Measurements from ENCODE around the gene PDX1.
A peak's percentile ranks its signal among the peaks of the same experiment; 100 is the strongest.

PDX1 gene

DNA sequence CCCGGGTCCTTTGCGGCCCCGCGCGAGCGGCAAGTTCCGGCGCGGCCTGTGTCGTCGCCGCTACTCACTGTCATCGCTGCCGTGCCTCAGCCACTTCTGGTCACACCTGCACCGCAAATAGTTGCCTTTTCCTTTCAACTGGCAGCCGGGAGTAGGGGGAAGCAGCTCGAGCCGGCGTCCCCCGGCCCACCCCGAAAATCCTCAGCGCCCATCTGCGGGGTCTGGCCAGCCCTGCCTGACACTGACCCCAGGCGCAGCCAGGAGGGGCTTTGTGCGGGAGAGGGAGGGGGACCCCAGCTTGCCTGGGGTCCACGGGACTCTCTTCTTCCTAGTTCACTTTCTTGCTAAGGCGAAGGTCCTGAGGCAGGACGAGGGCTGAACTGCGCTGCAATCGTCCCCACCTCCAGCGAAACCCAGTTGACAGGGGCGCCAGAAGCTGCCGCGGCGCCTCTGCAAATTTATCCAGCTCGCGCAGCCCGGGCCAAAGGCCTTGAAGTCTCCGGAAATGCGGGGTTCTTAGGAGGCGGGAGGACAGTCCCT lies 1.7 kb downstream of the PDX1 start:
- no peak overlapping the region for H2BK5ac ChIP-seq (ENCODE audit: low read length)
- no peak overlapping the region for H2AK5ac ChIP-seq (ENCODE audit: low read length)
- H3K27ac ChIP-seq (ENCODE audit: low read depth, low read length), result no peak overlapping the region
- no peak overlapping the region for H2BK120ac ChIP-seq (ENCODE audit: low read depth, low read length)
- no peak overlapping the region for H4K5ac ChIP-seq (ENCODE audit: low read length)
- H3K79me1 ChIP-seq (ENCODE audit: low read length), result no peaks in the 10 kb centered on the region
- H3K23ac ChIP-seq (ENCODE audit: low read length), result no peak overlapping the region
- H2BK15ac ChIP-seq (replicated peaks; ENCODE audit: low read depth), result no peak overlapping the region
- H3K56ac ChIP-seq (ENCODE audit: low read length), result no peak overlapping the region
- H3K9ac ChIP-seq (ENCODE audit: low read length), result no peak overlapping the region
- H3K27me3 ChIP-seq (ENCODE audit: insufficient read depth, low read length, poor library complexity), result peaks cover 90% of the 10 kb centered on the region
- H3K18ac ChIP-seq (ENCODE audit: low read length), result no peak overlapping the region
- no peak for DNase-seq
- H3K4me1 ChIP-seq (ENCODE audit: control insufficient read depth, low read depth, low read length), result peaks cover 2% of the 10 kb centered on the region
- H3K4me3 ChIP-seq (ENCODE audit: low read length), result no peak overlapping the region
- H3K4ac ChIP-seq (ENCODE audit: low read depth, low read length), result no peak overlapping the region
- H3K79me2 ChIP-seq (ENCODE audit: control insufficient read depth, insufficient read depth, low read length), result no peaks in the 10 kb centered on the region
- no peak overlapping the region for H4K8ac ChIP-seq (ENCODE audit: low read depth, low read length)
- no peaks in the 10 kb centered on the region for H3K36me3 ChIP-seq (ENCODE audit: control insufficient read depth, insufficient read depth, low read length)
- no peak overlapping the region for H3K4me2 ChIP-seq (ENCODE audit: low read length)
- WGBS (ENCODE audit: extremely low coverage, insufficient coverage, low lambda C conversion rate), result no CpG with 5 or more reads among the region's 41 CpGs

DNA sequence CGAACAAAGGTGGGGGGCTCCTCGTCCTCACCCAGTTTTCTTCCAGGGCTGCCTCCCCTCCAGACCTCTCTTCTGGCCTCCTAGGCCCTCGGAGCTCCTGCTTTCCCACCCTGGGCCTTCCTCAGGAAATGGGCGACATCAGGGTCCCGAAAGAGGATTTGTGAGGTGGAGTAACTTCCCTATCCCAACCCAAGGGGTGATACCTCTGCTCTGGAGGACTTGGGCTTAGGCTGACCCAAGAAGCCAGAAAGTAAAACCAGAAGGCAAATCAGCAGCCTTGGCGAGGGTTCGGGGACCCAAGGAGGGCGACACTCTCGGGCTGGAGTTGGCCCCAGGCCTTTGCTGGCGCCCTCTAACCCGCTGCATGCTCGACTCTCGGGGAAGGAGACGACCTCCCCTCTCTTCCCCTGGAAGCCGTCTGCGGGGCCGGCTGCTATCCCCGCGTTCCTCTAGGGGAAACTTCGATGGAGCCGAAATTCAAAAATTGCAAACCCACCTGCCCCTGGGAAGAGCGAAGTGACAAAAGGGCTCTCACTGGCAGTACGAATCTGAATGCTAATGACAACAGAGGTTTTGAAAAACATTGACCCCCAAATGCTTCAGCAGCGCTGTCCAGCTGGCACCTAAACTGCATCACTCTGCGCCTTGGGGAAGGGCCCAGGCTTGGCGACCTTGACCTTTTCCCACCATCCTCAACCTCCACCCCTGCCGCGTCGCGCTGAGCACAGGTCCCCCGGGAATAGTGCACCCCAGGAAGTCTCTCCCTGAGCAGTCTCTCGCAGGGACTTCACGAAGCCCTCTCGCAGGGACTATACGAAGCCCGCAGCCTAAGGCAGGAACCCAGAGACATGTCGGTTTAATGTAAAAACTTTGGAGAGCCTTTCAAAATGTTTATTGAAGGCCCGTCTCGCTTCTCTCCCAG lies 2.4 kb downstream of the PDX1 start:
- H2BK5ac ChIP-seq (ENCODE audit: low read length), result no peak overlapping the region
- H3K36me3 ChIP-seq (ENCODE audit: control insufficient read depth, insufficient read depth, low read length), result no peaks in the 10 kb centered on the region
- peak overlapping the region; percentile 45 for H3K23ac ChIP-seq (ENCODE audit: low read length)
- no peaks in the 10 kb centered on the region for H3K79me1 ChIP-seq (ENCODE audit: low read length)
- H3K27ac ChIP-seq (ENCODE audit: low read depth, low read length), result no peak overlapping the region
- no peak overlapping the region for H2AK5ac ChIP-seq (ENCODE audit: low read length)
- no peak overlapping the region for H4K5ac ChIP-seq (ENCODE audit: low read length)
- H3K79me2 ChIP-seq (ENCODE audit: control insufficient read depth, insufficient read depth, low read length), result no peaks in the 10 kb centered on the region
- H3K9ac ChIP-seq (ENCODE audit: low read length), result no peak overlapping the region
- H3K4me1 ChIP-seq (ENCODE audit: control insufficient read depth, low read depth, low read length), result peaks cover 2% of the 10 kb centered on the region
- H3K4me3 ChIP-seq (ENCODE audit: low read length), result no peak overlapping the region
- no CpG with 5 or more reads among the region's 39 CpGs for WGBS (ENCODE audit: extremely low coverage, insufficient coverage, low lambda C conversion rate)
- DNase-seq, result no peak
- peak overlapping the region; percentile 15 for H3K56ac ChIP-seq (ENCODE audit: low read length)
- H4K8ac ChIP-seq (ENCODE audit: low read depth, low read length), result no peak overlapping the region
- H3K4ac ChIP-seq (ENCODE audit: low read depth, low read length), result no peak overlapping the region
- peaks cover 92% of the 10 kb centered on the region for H3K27me3 ChIP-seq (ENCODE audit: insufficient read depth, low read length, poor library complexity)
- no peak overlapping the region for H2BK15ac ChIP-seq (replicated peaks; ENCODE audit: low read depth)
- no peak overlapping the region for H2BK120ac ChIP-seq (ENCODE audit: low read depth, low read length)
- no peak overlapping the region for H3K18ac ChIP-seq (ENCODE audit: low read length)
- H3K4me2 ChIP-seq (ENCODE audit: low read length), result no peak overlapping the region

DNA sequence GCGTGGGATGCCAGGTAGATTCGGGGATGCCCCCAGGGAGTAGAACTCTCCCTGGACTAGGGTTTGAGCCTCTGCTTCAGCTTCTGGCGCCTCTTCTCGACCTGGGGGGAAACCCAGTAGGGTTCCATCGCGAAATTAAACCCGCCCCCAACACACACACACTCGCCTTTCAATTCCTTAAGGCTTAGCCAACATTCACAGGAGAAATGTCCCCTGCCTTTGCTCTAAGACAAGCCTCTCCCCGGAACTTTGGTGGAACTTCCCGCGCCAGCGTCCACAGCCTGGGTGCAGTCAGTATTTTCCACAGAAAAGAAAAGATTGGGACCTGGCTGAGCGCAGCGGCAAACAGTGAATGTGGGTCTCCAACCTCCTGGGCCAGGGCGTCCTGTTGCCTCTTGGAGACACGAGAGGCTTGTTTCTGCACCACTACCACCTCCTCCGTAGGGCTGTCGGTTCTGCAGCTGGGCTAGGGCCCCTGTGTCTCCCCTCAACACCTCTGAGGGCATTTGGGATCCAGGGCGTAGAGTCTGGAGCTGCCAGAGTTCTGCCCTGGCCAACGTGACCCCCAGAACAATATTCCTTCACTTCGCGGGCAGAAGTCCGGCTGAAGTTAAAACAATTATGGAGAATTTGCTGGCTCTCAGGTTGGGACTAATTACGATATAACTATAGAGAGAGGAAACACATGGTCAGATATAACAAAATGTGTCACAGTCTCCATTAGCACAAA lies 3.2 kb downstream of the PDX1 start:
- H4K8ac ChIP-seq (ENCODE audit: low read depth, low read length), result no peak overlapping the region
- peaks cover 2% of the 10 kb centered on the region for H3K4me1 ChIP-seq (ENCODE audit: control insufficient read depth, low read depth, low read length)
- H3K36me3 ChIP-seq (ENCODE audit: control insufficient read depth, insufficient read depth, low read length), result no peaks in the 10 kb centered on the region
- H2AK5ac ChIP-seq (ENCODE audit: low read length), result no peak overlapping the region
- H3K4me3 ChIP-seq (ENCODE audit: low read length), result no peak overlapping the region
- no CpG with 5 or more reads among the region's 24 CpGs for WGBS (ENCODE audit: extremely low coverage, insufficient coverage, low lambda C conversion rate)
- H2BK15ac ChIP-seq (replicated peaks; ENCODE audit: low read depth), result no peak overlapping the region
- H4K5ac ChIP-seq (ENCODE audit: low read length), result no peak overlapping the region
- H3K4ac ChIP-seq (ENCODE audit: low read depth, low read length), result no peak overlapping the region
- H2BK120ac ChIP-seq (ENCODE audit: low read depth, low read length), result no peak overlapping the region
- no peak overlapping the region for H3K4me2 ChIP-seq (ENCODE audit: low read length)
- peaks cover 92% of the 10 kb centered on the region for H3K27me3 ChIP-seq (ENCODE audit: insufficient read depth, low read length, poor library complexity)
- DNase-seq, result no peak
- H3K9ac ChIP-seq (ENCODE audit: low read length), result no peak overlapping the region
- no peak overlapping the region for H3K56ac ChIP-seq (ENCODE audit: low read length)
- no peak overlapping the region for H2BK5ac ChIP-seq (ENCODE audit: low read length)
- no peaks in the 10 kb centered on the region for H3K79me1 ChIP-seq (ENCODE audit: low read length)
- H3K79me2 ChIP-seq (ENCODE audit: control insufficient read depth, insufficient read depth, low read length), result no peaks in the 10 kb centered on the region
- no peak overlapping the region for H3K18ac ChIP-seq (ENCODE audit: low read length)
- no peak overlapping the region for H3K27ac ChIP-seq (ENCODE audit: low read depth, low read length)
- no peak overlapping the region for H3K23ac ChIP-seq (ENCODE audit: low read length)

DNA sequence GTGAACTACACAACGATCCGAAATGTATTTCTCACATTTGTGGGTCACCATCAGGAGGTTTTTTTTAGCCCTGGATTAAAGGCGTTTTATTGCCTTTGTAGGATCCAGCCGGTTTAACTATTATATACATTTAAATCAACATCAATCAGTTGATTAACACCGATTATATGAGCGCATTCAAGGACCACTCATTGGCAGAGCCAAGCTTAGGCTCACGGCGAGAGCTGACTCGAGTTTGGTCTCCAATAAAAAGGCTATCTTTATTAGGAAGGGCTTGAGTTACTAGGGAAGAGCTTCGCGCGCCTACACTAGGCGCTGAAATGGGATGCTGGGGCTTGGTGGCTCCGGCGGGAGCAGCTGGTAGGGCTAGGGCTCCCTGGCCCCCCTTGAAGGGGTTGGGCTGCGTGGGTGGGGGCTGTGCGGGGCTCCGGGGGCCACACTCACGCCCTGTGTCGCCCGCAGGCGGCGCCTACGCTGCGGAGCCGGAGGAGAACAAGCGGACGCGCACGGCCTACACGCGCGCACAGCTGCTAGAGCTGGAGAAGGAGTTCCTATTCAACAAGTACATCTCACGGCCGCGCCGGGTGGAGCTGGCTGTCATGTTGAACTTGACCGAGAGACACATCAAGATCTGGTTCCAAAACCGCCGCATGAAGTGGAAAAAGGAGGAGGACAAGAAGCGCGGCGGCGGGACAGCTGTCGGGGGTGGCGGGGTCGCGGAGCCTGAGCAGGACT lies 4.2 kb downstream of the PDX1 start:
- no peak overlapping the region for H3K4ac ChIP-seq (ENCODE audit: low read depth, low read length)
- no peak overlapping the region for H3K23ac ChIP-seq (ENCODE audit: low read length)
- no peak overlapping the region for H3K56ac ChIP-seq (ENCODE audit: low read length)
- no peak overlapping the region for H3K27ac ChIP-seq (ENCODE audit: low read depth, low read length)
- no peak overlapping the region for H3K9ac ChIP-seq (ENCODE audit: low read length)
- H2BK15ac ChIP-seq (replicated peaks; ENCODE audit: low read depth), result no peak overlapping the region
- no peak overlapping the region for H2BK5ac ChIP-seq (ENCODE audit: low read length)
- H3K18ac ChIP-seq (ENCODE audit: low read length), result no peak overlapping the region
- H3K4me2 ChIP-seq (ENCODE audit: low read length), result no peak overlapping the region
- H3K4me3 ChIP-seq (ENCODE audit: low read length), result no peak overlapping the region
- H2AK5ac ChIP-seq (ENCODE audit: low read length), result no peak overlapping the region
- no peak overlapping the region for H2BK120ac ChIP-seq (ENCODE audit: low read depth, low read length)
- H4K5ac ChIP-seq (ENCODE audit: low read length), result no peak overlapping the region
- no peak for DNase-seq
- H4K8ac ChIP-seq (ENCODE audit: low read depth, low read length), result no peak overlapping the region
- no CpG with 5 or more reads among the region's 48 CpGs for WGBS (ENCODE audit: extremely low coverage, insufficient coverage, low lambda C conversion rate)
- H3K4me1 ChIP-seq (ENCODE audit: control insufficient read depth, low read depth, low read length), result peaks cover 2% of the 10 kb centered on the region
- H3K79me2 ChIP-seq (ENCODE audit: control insufficient read depth, insufficient read depth, low read length), result no peaks in the 10 kb centered on the region
- peaks cover 92% of the 10 kb centered on the region for H3K27me3 ChIP-seq (ENCODE audit: insufficient read depth, low read length, poor library complexity)
- H3K36me3 ChIP-seq (ENCODE audit: control insufficient read depth, insufficient read depth, low read length), result no peaks in the 10 kb centered on the region
- no peaks in the 10 kb centered on the region for H3K79me1 ChIP-seq (ENCODE audit: low read length)

DNA sequence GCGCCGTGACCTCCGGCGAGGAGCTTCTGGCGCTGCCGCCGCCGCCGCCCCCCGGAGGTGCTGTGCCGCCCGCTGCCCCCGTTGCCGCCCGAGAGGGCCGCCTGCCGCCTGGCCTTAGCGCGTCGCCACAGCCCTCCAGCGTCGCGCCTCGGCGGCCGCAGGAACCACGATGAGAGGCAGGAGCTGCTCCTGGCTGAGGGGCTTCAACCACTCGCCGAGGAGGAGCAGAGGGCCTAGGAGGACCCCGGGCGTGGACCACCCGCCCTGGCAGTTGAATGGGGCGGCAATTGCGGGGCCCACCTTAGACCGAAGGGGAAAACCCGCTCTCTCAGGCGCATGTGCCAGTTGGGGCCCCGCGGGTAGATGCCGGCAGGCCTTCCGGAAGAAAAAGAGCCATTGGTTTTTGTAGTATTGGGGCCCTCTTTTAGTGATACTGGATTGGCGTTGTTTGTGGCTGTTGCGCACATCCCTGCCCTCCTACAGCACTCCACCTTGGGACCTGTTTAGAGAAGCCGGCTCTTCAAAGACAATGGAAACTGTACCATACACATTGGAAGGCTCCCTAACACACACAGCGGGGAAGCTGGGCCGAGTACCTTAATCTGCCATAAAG lies 4.8 kb downstream of the PDX1 start:
- no peak overlapping the region for H3K4me2 ChIP-seq (ENCODE audit: low read length)
- no peak overlapping the region for H4K5ac ChIP-seq (ENCODE audit: low read length)
- H3K18ac ChIP-seq (ENCODE audit: low read length), result no peak overlapping the region
- H3K36me3 ChIP-seq (ENCODE audit: control insufficient read depth, insufficient read depth, low read length), result no peaks in the 10 kb centered on the region
- no peak for DNase-seq
- no CpG with 5 or more reads among the region's 46 CpGs for WGBS (ENCODE audit: extremely low coverage, insufficient coverage, low lambda C conversion rate)
- H3K4ac ChIP-seq (ENCODE audit: low read depth, low read length), result no peak overlapping the region
- H4K8ac ChIP-seq (ENCODE audit: low read depth, low read length), result no peak overlapping the region
- H3K4me1 ChIP-seq (ENCODE audit: control insufficient read depth, low read depth, low read length), result peaks cover 2% of the 10 kb centered on the region
- H2BK15ac ChIP-seq (replicated peaks; ENCODE audit: low read depth), result no peak overlapping the region
- no peak overlapping the region for H3K9ac ChIP-seq (ENCODE audit: low read length)
- H3K79me2 ChIP-seq (ENCODE audit: control insufficient read depth, insufficient read depth, low read length), result no peaks in the 10 kb centered on the region
- no peak overlapping the region for H3K56ac ChIP-seq (ENCODE audit: low read length)
- H3K4me3 ChIP-seq (ENCODE audit: low read length), result no peak overlapping the region
- no peak overlapping the region for H3K23ac ChIP-seq (ENCODE audit: low read length)
- no peak overlapping the region for H2BK5ac ChIP-seq (ENCODE audit: low read length)
- no peak overlapping the region for H2BK120ac ChIP-seq (ENCODE audit: low read depth, low read length)
- no peak overlapping the region for H3K27ac ChIP-seq (ENCODE audit: low read depth, low read length)
- H3K79me1 ChIP-seq (ENCODE audit: low read length), result no peaks in the 10 kb centered on the region
- H3K27me3 ChIP-seq (ENCODE audit: insufficient read depth, low read length, poor library complexity), result peaks cover 95% of the 10 kb centered on the region
- no peak overlapping the region for H2AK5ac ChIP-seq (ENCODE audit: low read length)

All from mesendoderm (in vitro differentiated cells).